Ectodermal cell (in vitro differentiated cells): Measurements from ENCODE around the gene CXCR2.

Source experiments
- H3K27ac ChIP-seq: 2 replicates; pipeline ENCODE4 v1.7.0; 2013; ENCODE audit warnings: mild to moderate bottlenecking, low read depth, low read length; ENCODE audit not compliant: insufficient read depth, poor library complexity, severe bottlenecking
- H3K27me3 ChIP-seq: 2 replicates; pipeline ENCODE4 v1.7.0; 2013; ENCODE audit warnings: mild to moderate bottlenecking, low read length; ENCODE audit not compliant: insufficient read depth, control insufficient read depth, poor library complexity, severe bottlenecking
- H3K36me3 ChIP-seq: one replicate; pipeline ENCODE4 v1.7.0; 2013; ENCODE audit warnings: low read length; ENCODE audit not compliant: control insufficient read depth, insufficient read depth
- H3K4me1 ChIP-seq: one replicate; pipeline ENCODE4 v1.7.0; 2013; ENCODE audit warnings: low read length; ENCODE audit not compliant: control insufficient read depth, insufficient read depth
- H3K4me3 ChIP-seq: 2 replicates; pipeline ENCODE4 v1.7.0; 2013; ENCODE audit warnings: low read depth, low read length, control low read depth; ENCODE audit not compliant: insufficient read depth
- H3K9me3 ChIP-seq: 2 replicates; pipeline ENCODE4 v1.7.0; 2013; ENCODE audit warnings: mild to moderate bottlenecking, low read length, moderate library complexity; ENCODE audit not compliant: control insufficient read depth
- WGBS, 2 experiments: methylation state at CpG; one replicate each; pipeline ENCODE4 v1.1.7; 2013; ENCODE audit warnings: missing lambda C conversion rate in 2 of 2; 5-methylcytosine and 5-hydroxymethylcytosine counted together

The CXCR2 gene

GRCh38 chr2:218179782-218180181 is 54.0 kb downstream of the CXCR2 start:
- WGBS, 2 experiments, result 95 to 98% methylated on average over 4 of the region's 4 CpGs
- Histone ChIP-seq H3K36me3 (no peaks in the 10 kb centered on the region), H3K27ac (no peak overlapping the region), H3K9me3 (no peaks in the 10 kb centered on the region), H3K27me3 (no peaks in the 10 kb centered on the region), H3K4me3 (no peak overlapping the region), H3K4me1 (no peaks in the 10 kb centered on the region)

- Histone ChIP-seq H3K4me3 (no peak overlapping the region), H3K4me1 (no peaks in the 10 kb centered on the region), H3K27ac (no peak overlapping the region), H3K36me3 (no peaks in the 10 kb centered on the region), H3K27me3 (no peaks in the 10 kb centered on the region), H3K9me3 (no peaks in the 10 kb centered on the region)
- 78 to 80% methylated on average over 9 of the region's 9 CpGs for WGBS, 2 experiments
Measured at GRCh38 chr2:218180467-218181114, 54.8 kb downstream of the CXCR2 start.

GRCh38 chr2:218184331-218184730 is 58.5 kb downstream of the CXCR2 start:
- H3K4me1 ChIP-seq, result no peaks in the 10 kb centered on the region
- H3K27me3 ChIP-seq, result no peaks in the 10 kb centered on the region
- H3K4me3 ChIP-seq, result no peak overlapping the region
- no peaks in the 10 kb centered on the region for H3K9me3 ChIP-seq
- no peaks in the 10 kb centered on the region for H3K36me3 ChIP-seq
- WGBS, 2 experiments, result 97 to 100% methylated on average over 1 of the region's 1 CpG
- H3K27ac ChIP-seq, result no peak overlapping the region

- WGBS, 2 experiments, result 52 to 54% methylated on average over 8 of the region's 8 CpGs
- no peak overlapping the region for H3K27ac ChIP-seq
- no peaks in the 10 kb centered on the region for H3K9me3 ChIP-seq
- H3K4me3 ChIP-seq, result no peak overlapping the region
- H3K36me3 ChIP-seq, result no peaks in the 10 kb centered on the region
- no peaks in the 10 kb centered on the region for H3K27me3 ChIP-seq
- no peaks in the 10 kb centered on the region for H3K4me1 ChIP-seq
Measured at GRCh38 chr2:218186355-218186766, 60.5 kb downstream of the CXCR2 start.
